OCI-LY3 (cell line): ENCODE results near the gene SLC16A8.

Source experiments
- EZH2phosphoT487 ChIP-seq: fragments of 200-600 bp; shearing (Covaris generic); IDR thresholded peaks from 2 replicates; pipeline ENCODE4 v1.6.1; 2018; ENCODE audit warnings: antibody characterized with exemption, mixed run types, low read depth
- TF ChIP-seq, protein P1 (sequence below): fragments of 200-600, 300-600 bp; sonication (generic); IDR thresholded peaks from 2 replicates; pipeline ENCODE4 v1.5.1; 2014; ENCODE audit warnings: antibody characterized with exemption, low read length, low read depth

DNA sequence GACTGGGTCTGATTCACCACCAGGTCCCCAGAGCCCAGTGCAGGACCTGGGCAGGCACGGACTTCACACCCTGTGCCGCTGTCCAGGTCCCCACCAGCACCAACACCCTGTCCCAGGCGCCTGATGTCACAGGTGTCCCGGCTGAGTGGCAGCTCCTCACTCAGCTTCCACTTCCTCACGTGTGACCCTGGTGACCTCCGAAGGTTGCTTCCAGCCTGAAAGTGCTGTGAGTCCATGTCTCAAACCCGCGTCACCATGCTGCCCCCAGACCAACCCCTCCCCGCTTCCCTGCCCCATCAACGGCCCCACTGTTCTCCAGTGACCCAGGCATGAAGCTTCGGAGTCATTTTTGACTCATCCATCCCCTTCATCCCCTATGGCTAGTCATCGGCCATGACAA lies 52.5 kb downstream of the SLC16A8 start:
- TF ChIP-seq, protein P1, sequence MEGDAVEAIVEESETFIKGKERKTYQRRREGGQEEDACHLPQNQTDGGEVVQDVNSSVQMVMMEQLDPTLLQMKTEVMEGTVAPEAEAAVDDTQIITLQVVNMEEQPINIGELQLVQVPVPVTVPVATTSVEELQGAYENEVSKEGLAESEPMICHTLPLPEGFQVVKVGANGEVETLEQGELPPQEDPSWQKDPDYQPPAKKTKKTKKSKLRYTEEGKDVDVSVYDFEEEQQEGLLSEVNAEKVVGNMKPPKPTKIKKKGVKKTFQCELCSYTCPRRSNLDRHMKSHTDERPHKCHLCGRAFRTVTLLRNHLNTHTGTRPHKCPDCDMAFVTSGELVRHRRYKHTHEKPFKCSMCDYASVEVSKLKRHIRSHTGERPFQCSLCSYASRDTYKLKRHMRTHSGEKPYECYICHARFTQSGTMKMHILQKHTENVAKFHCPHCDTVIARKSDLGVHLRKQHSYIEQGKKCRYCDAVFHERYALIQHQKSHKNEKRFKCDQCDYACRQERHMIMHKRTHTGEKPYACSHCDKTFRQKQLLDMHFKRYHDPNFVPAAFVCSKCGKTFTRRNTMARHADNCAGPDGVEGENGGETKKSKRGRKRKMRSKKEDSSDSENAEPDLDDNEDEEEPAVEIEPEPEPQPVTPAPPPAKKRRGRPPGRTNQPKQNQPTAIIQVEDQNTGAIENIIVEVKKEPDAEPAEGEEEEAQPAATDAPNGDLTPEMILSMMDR: no peak
- TF ChIP-seq EZH2phosphoT487: no peak
